ENCODE measurements around the gene PRR12.

DNA sequence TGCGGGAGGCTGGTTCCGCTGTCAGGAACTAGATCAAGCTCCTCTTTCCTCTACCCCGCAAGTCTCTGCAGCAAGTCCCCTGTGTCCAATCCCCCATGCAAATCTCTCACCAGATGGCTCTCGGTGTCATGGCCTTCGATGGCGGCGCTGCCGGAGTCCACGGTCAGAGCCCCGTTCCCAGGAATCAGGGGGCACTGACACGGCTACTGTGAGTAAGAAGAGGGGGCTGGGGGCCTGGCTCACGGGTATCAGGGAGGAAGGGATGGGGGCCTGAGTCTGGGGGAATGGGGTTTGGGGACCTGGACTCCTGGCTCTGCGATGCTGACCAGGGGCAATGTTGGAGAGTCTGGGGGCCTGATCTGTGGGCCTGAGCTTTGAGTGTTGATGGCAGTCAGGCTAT, 55.0 kb downstream of the PRR12 start:
- no peak for TF ChIP-seq EZH2 (IDR thresholded peaks at IDR 0.05; ENCODE audit: borderline replicate concordance, low read depth, low read length, severe bottlenecking)
- TF ChIP-seq POLR2AphosphoS5 (IDR thresholded peaks at IDR 0.05; ENCODE audit: insufficient read depth, low read depth, low read length): no peak
- TF ChIP-seq, protein P1, sequence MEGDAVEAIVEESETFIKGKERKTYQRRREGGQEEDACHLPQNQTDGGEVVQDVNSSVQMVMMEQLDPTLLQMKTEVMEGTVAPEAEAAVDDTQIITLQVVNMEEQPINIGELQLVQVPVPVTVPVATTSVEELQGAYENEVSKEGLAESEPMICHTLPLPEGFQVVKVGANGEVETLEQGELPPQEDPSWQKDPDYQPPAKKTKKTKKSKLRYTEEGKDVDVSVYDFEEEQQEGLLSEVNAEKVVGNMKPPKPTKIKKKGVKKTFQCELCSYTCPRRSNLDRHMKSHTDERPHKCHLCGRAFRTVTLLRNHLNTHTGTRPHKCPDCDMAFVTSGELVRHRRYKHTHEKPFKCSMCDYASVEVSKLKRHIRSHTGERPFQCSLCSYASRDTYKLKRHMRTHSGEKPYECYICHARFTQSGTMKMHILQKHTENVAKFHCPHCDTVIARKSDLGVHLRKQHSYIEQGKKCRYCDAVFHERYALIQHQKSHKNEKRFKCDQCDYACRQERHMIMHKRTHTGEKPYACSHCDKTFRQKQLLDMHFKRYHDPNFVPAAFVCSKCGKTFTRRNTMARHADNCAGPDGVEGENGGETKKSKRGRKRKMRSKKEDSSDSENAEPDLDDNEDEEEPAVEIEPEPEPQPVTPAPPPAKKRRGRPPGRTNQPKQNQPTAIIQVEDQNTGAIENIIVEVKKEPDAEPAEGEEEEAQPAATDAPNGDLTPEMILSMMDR (IDR thresholded peaks at IDR 0.05; ENCODE audit: extremely low read depth in 1 of 2, insufficient read depth in 1 of 2, low read depth in 1 of 2, low read length in 2 of 2): no peak
- TF ChIP-seq GATA2 (IDR thresholded peaks at IDR 0.05; ENCODE audit: insufficient read depth, insufficient read length, low read depth, low read length): no peak
- TF ChIP-seq POLR2A (IDR thresholded peaks at IDR 0.05; ENCODE audit: low read depth, low read length): no peak
